NCI-H524 treated with DMSO at 0.1 percent for 48 hours (cell line): ENCODE measurements around the gene TCP11.

Experiments used
- DNase-seq: peaks from one replicate; lab custom pipeline; 2025; lab: John Stamatoyannopoulos, UW

TCP11 gene

DNA sequence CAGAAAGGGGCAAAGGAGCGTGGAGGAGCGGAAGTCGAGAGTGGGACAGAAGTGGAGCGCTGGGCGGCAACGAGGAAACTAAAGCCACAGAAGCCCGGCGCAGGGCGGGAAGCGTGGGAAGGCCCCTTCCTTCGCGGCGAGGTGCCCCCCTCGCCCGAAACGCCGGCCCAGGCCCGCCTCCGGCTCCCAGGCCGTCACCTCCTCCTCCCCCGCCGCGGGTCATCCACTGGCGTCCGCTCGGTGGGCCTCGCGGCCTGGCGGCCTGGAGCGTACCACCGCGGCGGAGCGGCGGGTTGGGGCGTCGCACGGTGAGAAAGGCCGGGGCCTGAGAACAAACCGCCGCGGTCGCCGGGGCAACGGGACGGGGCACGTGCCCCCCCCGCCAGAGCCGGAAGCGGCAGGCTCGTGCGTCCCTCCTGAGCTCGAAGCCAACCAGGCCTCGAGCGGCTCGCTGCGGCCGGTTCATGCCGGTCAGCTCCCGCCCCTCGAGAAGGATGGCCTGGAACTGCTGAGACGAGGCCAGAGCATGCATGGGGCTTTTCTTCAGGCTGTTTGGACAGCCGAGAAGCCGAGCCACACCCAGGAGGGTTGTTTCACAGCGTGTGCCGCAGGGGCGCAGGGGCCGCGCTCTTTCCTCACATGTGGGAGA lies at the start of gene TCP11:
TSS of gene TCP11 (minus strand) at position 333 of the 649 bp plus-strand sequence. CDS start 469 bp downstream, outside the sequence.
- DNase-seq = no peak

DNA sequence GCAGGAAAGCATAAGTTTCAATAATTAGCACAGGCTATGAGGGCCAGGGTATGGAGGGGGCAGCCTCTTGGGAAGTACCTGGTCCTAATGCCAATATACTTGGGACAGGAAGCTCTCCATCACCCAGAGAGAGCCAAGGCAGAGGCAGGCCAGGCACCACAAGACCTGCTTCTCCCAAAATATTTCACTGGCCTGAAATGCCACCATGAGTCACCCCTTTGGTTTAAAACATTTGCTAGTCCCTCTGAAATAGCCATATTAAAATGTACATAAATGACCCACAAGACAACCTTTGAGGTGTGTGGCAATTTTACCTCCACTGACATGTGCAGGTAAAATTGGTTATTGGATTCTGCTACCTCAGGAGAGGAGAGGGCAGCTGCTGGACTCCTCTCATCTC lies 49.2 kb upstream of the TCP11 start:
- DNase-seq = no peak

DNA sequence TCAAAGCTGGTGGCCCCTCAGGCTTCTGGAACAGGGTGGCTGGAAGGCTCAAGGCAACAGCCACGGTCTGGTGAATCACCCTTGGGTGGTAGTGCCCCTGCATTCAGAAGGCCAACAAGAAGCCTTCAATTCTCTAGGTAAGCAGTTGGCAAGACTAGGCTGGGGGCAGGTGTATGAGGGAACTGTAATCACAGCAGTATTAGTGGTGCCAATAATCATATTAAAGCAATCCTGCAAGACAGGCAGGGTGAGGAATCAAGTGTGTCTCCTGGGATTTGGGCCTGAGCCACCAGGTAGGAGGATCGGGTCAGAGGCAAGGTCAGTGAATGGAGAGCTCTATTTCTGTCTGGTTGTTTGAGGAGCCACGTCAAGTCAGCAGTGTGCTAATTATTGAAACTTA lies 47.7 kb upstream of the TCP11 start:
- no peak for DNase-seq

DNA sequence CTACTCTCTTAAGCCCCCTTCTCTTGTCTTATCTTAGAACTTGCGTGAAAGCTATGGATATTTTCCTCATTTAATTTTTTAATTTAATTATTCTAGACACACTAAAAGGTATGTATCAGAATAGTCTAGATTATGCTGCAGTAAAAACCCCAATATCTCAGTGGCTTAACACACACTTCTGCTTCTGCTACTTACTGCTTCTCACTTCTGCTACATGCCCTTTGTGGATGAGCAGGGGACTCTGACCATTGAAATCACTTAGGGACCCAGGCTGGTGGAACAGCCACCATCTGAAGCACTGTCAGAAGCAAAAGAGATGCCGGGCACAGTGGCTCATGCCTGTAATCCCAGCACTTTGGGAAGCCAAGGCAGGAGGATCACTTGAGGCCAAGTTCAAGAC lies 45.4 kb upstream of the TCP11 start:
- DNase-seq = no peak

DNA sequence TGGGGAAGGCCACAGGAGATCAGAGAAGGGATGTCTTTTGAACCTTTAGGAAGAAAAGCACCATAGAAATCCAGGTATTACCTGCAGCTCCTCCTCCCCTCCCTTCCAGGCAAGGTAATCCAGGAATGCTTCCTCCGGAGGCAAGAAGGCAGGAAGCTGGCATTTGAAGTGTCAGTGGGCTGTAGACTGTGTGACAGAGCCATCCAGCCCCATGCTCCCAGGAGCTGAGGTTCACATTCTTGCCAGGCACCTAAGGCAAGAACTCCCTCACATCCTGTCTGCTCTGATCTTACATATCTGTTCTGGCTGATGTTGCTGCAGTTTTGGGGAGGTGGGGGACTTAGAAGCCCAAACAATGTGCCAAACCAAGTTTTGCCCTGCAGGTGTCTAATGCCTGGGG lies 44.8 kb upstream of the TCP11 start:
- DNase-seq = no peak

DNA sequence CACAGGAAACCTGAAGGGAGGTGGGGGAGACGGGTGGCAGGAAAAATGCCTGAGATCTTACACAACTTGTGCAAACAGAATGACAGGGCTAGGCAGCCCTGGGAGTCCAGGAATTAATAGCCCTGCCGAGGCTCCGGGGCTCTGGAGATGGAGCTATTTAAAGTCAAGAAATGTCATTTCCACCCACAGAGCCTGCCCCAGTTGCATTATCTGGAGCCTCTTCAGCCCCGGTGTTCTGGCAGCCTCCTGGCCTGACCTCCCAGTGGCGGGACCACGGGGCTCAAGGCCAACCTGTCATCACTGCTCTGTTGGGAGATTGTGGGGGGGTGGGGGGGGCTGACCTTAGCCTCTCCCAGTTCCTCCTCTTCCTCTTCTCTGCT lies 44.2 kb upstream of the TCP11 start:
- no peak for DNase-seq

DNA sequence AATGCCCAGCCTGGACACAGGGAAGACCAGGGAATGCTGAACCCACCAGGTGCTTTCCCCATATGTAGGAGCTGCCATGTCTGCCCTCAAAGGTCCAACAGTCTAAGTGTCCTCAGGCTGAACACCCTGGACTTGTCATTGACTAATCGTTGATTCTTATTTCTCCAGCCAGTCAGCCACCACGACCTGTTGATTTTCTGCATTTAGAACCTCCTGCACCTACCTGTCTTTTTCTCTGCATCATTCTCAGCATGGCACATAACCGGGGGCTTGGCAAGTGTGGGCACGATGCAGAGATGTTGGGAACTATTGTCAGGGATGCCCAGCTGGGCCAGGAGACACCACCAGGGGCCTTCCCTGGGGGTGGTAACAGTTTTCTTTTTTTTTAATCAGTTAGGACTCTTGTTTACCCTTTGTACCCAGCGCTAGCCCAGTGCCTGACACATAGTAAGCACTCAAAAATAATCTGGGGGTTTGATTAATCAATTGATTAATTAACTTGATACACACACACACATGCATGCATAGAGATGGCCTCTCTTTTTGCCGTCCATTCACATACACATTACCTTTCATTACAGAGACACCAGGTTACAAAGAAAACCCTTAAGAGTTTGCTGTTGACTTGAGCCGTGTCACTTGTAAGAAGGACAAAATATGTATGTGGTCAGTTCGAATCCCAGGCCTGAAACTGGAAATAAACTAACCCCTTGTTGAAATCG lies 43.6 kb upstream of the TCP11 start:
- no peak for DNase-seq

DNA sequence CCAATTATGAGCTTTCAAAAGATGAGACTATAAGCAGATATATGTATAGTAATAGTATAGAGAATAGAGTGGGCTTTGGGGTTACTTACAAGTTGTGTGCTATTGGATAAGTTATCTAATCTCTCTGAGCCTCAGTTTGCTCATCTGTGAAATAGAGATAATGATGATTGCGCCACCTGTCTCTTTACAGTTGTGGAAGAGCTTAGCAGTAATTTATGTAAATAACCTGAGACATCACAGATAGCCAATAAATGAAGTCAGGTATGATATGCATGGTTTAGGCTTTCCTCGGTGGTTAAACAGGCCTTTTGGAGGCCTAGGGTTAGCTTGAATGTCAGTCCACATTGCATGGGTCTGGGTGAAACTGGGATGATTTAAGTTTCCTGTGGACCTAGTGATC lies 42.8 kb upstream of the TCP11 start:
- no peak for DNase-seq

DNA sequence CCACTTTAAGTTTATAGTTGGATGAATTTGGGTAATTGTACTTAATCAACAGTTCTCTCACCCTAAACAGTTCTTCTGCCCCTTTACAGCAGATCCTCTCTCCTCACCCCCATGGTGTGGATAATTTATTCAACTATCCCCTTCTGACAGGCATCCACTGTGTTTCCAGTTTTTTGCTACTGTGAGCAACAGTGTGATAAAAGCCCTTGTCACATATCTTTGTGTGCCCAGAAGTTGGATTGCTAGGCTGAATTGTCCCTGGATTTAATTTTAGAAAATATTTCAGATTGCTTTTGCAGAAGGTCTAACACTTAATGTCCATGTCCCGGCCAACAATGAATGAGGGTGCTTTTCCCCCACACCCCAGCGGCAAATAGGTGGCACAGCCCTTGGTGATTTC lies 42.1 kb upstream of the TCP11 start:
- no peak for DNase-seq

DNA sequence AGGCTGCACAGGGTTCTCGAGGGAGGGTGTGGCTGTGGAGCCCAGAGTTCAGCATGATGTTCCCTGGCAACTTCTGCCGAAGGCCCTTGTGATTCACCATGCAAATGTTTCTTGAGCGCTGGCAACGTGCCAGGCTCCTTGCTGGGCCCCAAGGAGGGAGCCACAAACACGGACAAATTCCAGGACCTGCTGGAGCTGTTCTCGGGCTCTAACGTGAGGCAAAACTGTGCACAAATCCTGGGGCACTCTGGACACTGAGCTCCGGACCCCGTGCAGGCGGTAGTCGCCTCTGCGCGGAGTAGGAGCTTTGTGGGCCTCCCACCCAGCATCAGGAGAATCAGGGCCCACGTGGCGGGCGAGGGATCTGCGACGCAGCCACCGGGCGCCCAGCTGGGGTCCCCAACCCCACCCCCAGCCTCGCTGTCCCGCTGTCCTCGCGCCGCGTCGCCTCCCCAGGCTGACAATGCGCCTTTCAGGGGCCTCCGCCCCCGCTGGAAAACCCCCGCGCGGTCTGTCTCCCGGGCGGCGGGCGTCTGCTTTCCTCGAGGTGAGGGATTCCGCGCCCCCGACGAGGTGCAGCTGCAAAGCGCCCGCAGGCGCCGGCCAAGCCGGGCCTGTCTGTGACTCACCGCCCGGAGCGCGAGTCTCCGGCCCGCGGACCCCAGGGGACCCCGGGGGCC lies 40.9 kb upstream of the TCP11 start:
- DNase-seq = no peak

DNA sequence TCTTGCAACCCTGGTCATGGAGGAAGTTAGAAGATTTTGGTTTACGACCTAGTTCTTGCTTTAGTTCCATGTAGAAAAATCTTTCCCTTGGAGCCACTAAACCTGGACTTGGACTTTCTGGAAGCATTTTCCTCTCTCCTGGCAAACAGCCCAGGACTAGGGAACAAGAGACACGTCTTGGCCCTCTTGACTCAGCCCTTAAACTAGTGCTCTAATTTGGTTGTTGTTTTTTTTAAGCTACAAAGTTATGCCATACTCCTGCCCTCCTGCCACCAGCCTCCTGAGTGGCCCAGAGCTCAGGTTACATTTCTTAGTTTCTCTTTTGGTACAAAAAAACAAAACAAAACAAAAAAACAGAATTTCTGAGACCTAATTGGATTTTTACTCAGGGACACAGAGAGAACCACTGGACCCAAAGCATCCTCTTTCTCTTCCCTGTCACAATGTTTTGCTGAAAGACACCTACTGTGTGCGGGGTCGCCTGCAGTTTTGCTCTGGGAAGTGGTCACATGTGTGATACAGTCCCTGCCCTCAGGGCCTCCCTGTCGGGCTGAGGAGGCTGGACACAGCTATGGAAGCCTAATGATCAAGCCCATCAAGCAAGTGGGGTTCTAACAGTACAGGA lies 40.3 kb upstream of the TCP11 start:
- DNase-seq = no peak

DNA sequence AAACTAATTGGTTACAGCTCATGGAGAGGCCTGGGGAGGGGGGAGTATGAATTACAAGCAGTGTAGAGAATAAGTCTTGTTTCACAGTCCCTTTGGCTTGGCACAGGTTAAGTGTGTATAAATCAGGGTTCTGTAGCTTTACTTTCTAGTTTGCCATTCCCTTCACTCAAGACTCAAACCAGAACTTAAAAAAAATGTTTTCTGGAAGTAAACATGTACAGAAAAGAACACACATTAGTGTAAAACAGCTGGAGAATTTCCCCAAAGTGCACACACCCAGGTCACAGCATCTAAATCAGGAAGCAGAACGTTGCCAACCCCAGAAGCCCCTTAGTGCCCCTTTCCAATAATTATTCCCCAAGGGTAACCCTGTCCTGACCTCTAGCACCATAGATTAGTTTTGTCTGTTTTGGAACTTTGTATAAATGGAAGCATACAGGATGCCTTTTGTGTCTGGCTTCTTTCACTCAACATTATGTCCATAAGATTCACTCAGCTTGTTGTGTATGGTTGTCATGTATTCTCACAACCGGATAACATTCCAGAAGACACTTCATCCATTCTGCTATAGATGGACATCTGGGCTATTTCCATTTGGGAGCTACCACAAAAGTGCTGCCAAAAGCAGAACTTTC lies 38.9 kb upstream of the TCP11 start:
- DNase-seq = no peak

DNA sequence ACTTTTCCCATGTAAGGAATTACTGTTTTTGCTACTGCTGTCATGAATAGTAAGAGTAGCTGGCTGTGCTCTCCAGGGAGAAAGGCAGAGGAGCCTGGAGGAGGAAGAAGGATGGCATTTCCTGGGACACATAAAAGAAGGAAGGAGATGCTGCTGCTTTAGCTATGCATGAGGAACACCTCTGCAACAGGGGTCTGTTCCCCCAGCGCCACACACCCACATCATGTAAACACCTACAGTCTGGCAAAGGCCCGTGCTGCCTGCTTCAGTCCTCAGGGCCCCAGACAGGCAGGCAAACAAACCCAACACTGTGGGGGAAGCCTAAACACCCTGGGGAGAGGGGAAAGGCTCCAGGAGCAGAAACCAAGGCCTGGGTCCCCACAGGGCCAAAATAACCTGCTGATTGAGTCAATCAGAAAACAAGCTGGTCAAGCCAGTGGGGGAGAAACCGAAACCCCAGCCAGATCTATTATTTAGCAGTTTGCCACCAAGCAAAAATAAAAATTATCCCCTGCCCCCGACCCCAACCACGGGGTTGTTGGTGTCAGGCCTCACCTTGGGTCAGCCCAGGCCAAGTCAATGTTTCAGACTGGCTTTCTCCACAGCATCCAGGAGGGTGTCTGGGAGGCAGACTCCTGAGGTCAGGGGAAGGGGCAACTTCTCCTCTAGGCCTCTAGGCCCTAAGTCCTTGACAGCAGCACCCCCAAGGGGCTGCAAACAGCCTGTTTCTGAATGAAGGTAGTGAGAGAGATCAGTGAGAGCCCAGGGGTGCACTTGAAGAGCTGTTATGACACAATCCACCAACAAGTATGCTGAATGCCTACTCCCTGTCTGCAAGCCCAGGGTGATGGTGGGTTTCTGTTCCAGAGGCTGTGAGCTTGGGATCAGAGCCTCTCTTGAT lies 38.0 kb upstream of the TCP11 start:
- DNase-seq = no peak

DNA sequence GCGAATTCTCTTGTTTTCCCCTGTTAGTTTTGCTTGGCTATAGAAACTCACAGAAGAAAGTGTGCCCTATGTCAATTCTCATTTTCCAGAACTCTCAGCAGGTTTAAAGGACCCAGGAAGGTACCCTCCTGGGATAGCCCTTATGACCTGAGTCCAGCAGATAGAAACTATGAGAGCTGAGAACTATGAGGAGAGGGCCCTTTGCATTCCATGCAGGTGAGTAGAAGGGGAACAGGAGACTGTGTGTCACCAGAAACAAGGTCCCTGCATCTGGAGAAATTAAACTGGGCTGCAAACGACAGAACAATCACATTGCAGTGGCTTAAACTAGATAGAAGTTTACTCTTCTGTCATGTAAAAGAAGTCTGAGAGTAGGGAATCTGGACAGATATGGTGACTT lies 36.9 kb upstream of the TCP11 start:
- no peak for DNase-seq

DNA sequence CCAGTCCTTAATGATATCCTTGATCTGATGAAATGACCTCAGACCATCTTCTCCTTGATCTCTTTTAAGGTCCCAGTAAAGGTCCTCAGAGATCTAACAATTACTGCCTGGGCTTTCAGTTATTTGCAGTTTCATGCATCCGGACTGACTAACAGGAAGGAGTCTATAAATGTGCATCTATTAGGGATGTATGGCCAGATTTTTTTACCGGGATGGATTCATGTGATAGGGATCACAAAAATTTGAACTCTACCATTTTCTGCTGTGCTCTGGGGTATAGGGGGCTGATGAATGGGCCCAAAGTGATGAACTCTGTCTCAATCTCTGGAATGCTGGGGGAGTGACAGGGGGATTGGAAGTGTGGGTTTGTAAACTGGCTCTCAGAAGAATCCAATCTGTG lies 36.5 kb upstream of the TCP11 start:
- no peak for DNase-seq

DNA sequence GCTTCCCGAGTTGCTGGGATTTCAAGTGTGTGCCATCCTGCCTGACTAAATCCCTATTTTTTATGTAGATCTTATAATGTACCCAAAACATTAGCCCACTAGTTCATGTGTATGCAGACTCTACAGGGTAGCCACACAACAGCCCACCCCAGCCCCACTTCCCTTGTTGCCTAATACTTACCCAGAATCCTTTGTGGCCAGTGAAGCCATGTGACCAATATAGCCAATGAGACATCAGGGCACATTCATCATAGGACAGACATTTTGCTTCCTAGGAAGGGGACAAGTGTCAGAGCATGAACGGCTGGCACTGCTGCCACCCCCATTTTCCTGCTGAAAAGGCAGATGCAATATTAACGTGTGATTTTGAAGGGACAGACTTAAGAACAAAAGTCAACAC lies 36.0 kb upstream of the TCP11 start:
- DNase-seq = no peak

DNA sequence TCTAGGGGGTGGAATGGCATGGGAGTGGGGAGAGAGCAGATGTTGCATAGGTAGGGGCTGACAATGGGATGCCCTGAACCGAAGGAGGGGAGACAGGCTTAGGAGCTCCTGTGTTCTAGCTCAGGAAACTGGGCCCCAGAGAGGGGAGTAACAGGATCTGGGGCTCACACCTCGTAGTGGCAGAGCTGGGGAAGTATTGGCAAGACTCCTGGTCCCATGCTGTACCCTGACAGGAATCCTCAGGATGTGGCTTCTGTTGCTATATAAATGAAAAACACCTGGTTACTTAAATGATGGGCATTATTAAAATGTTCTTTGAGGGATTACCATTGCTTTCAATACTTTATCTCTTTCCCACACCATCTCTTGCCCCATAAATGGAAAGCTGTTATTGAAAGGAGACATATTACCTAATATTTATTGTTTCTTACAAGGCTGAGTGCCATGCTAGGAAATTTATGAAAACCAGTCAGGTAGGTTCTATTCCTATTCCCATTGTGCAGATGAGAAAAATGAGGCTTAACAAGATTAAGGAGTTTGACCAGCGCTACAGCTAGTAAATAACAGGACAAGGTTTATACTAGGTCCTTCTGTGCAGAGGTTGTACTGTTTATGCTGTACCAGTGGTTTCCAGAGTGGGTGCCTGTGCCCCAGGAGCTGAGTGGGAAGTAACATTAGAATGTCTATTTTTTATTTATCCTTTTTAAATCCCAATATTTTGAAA lies 35.3 kb upstream of the TCP11 start:
- DNase-seq = no peak

DNA sequence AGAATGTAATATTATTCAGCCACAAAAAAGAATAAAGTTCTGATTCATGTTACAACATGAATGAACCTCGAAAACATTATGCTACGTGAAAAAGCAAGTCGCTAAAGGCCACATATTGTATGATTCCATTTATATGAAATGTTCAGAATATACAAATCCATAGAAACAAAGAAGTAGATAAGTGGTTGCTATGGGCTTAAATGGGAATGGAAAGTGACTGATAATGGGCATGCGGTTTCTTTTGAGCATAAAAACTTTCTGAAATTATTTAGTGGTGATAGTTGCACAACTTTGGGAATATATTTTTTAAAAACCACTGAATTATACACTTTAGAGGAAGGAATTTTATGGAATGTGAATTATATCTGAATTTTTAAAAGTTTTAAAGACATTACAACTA lies 33.4 kb upstream of the TCP11 start:
- DNase-seq = no peak

DNA sequence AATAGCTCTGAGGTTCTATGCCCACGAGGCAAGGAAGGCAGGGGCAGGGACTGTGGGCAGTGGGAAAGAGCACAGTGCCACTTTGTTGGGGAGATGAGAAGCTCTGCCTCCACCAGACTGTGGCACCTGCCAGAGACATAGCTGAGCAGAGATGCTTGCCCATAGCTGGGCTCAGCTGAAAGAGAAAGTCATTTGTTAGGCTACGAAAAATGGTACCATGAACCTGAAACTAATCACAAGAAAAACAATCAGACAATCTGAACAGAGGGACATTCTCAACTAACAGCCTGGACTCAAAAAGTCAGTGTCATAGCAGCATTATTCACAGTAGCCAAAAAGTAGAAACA lies 32.9 kb upstream of the TCP11 start:
- no peak for DNase-seq

DNA sequence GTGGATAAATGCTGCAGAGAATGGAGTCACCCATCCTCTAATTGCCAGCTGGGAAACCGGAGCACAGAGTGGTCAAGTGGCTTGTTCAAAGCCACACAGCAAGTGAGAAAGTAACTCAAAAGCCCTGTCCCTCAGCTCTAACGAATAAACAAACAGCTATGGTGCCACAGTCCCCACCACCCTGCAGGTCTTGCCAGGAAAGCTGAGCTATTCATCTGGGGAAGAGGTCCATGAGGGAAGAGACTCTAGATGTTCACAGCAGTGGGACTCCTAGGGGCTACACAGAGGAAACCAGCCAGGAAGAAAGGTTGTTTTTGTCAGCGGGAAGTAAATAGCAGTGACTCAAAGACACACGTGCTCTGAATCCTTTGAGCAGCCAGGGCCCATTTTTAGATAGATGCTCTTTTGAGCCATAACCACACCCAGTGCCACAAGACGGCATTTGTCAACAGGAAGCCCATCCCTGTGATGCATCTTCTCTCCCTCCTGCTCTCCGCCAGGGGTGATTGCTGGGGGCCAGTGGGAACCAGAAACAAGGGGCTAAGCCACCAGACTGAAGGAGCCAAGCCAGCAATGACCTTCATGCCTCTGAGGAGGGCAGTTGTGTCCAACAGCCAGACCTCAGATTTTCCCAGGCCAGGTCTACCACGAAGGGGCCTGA lies 32.4 kb upstream of the TCP11 start:
- DNase-seq = no peak
